Measurements from ENCODE around the gene SH3TC1.

Gene SH3TC1

DNA sequence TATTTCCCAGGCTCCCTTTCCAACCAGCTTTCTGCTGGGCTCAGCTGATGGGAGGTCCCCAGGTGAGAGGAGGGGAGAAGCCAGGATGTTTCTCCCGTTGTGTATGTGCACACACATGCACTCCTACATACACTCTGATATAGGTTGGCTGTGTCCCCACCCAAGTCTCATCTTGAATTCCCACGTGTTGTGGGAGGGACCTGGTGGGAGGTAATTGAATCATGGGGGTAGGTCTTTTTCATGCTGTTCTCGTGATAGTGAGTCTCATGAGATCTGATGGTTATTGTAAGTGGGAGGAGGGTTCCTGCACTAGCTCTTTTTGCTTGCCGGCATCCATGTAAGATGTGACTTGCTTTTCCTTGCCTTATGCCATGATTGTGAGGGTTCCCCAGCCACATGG, 58.8 kb downstream of the SH3TC1 start:
- Histone ChIP-seq H3K27ac (ENCODE audit: low read depth, low read length) (no peak overlapping the region), H3K79me2 (ENCODE audit: control insufficient read depth, low read length) (no peaks in the 10 kb centered on the region), H3K9me2 (replicated peaks; ENCODE audit: control insufficient read depth, low read length) (no peaks in the 10 kb centered on the region), H3K27me3 (ENCODE audit: control insufficient read depth, low read length) (0 out of 2 replicates have a peak, but pooled peaks cover 3% of the 10 kb centered on the region), H3K36me3 (ENCODE audit: control insufficient read depth, low read length) (no peaks in the 10 kb centered on the region), H3K4me3 (ENCODE audit: low read length) (no peak overlapping the region), H4K20me1 (ENCODE audit: control insufficient read depth, insufficient read depth, low read depth, low read length) (no peaks in the 10 kb centered on the region), H3K9me3 (ENCODE audit: control insufficient read depth, insufficient read depth, low read length) (no peaks in the 10 kb centered on the region), H3F3A (ENCODE audit: control insufficient read depth, insufficient read depth) (no peaks in the 10 kb centered on the region), H3K4me1 (ENCODE audit: control insufficient read depth, low read length) (peaks cover 8% of the 10 kb centered on the region), H3K4me2 (ENCODE audit: low read length) (no peak overlapping the region)
- no peak for TF ChIP-seq EZH2phosphoT487 (IDR thresholded peaks at IDR 0.05; ENCODE audit: borderline replicate concordance, low read length)
- TF ChIP-seq, protein P1, sequence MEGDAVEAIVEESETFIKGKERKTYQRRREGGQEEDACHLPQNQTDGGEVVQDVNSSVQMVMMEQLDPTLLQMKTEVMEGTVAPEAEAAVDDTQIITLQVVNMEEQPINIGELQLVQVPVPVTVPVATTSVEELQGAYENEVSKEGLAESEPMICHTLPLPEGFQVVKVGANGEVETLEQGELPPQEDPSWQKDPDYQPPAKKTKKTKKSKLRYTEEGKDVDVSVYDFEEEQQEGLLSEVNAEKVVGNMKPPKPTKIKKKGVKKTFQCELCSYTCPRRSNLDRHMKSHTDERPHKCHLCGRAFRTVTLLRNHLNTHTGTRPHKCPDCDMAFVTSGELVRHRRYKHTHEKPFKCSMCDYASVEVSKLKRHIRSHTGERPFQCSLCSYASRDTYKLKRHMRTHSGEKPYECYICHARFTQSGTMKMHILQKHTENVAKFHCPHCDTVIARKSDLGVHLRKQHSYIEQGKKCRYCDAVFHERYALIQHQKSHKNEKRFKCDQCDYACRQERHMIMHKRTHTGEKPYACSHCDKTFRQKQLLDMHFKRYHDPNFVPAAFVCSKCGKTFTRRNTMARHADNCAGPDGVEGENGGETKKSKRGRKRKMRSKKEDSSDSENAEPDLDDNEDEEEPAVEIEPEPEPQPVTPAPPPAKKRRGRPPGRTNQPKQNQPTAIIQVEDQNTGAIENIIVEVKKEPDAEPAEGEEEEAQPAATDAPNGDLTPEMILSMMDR (IDR thresholded peaks at IDR 0.05; ENCODE audit: low read depth, low read length, poor library complexity, severe bottlenecking): no peak

DNA sequence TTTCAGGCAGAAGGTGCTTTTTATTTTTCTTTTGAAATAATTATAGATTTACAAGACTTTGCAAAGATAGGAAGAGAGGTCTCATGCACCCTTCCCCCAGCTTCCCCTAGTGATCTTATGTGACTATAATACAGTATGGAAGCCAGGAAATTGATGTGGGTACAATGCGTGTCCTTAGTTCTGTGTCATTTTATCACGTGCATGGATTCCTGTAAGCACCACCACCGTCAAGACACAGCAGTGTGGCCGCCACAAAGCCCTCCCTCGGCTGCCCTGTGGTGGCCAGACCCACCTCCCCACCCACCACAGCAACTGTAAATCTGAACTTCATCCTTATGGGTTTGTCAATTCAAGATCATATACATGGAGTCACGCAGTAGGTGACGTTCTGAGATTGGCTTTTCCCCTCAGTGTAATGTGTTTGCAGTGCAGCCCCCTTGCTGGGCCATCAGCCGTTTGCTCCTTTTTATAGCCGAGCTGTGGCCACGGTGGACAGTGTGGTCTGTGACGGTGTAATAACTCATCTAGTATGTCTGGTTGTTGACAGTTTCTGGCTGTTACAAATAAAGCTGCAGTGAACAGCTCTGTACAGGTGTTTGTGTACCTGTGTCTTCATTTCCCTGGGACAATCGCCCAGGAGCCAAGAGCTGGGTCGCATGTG, 59.6 kb downstream of the SH3TC1 start:
- Histone ChIP-seq H3K27ac (ENCODE audit: low read depth, low read length) (no peak overlapping the region), H3K27me3 (ENCODE audit: control insufficient read depth, low read length) (0 out of 2 replicates have a peak, but pooled peaks cover 3% of the 10 kb centered on the region), H3K79me2 (ENCODE audit: control insufficient read depth, low read length) (no peaks in the 10 kb centered on the region), H3K4me1 (ENCODE audit: control insufficient read depth, low read length) (peaks cover 8% of the 10 kb centered on the region), H3K36me3 (ENCODE audit: control insufficient read depth, low read length) (no peaks in the 10 kb centered on the region), H3K9me3 (ENCODE audit: control insufficient read depth, insufficient read depth, low read length) (no peaks in the 10 kb centered on the region), H4K20me1 (ENCODE audit: control insufficient read depth, insufficient read depth, low read depth, low read length) (no peaks in the 10 kb centered on the region), H3K4me3 (ENCODE audit: low read length) (no peak overlapping the region), H3K4me2 (ENCODE audit: low read length) (no peak overlapping the region), H3F3A (ENCODE audit: control insufficient read depth, insufficient read depth) (no peaks in the 10 kb centered on the region), H3K9me2 (replicated peaks; ENCODE audit: control insufficient read depth, low read length) (no peaks in the 10 kb centered on the region)
- TF ChIP-seq, protein P1 (IDR thresholded peaks at IDR 0.05; ENCODE audit: low read depth, low read length, poor library complexity, severe bottlenecking): no peak
- TF ChIP-seq EZH2phosphoT487 (IDR thresholded peaks at IDR 0.05; ENCODE audit: borderline replicate concordance, low read length): no peak

DNA sequence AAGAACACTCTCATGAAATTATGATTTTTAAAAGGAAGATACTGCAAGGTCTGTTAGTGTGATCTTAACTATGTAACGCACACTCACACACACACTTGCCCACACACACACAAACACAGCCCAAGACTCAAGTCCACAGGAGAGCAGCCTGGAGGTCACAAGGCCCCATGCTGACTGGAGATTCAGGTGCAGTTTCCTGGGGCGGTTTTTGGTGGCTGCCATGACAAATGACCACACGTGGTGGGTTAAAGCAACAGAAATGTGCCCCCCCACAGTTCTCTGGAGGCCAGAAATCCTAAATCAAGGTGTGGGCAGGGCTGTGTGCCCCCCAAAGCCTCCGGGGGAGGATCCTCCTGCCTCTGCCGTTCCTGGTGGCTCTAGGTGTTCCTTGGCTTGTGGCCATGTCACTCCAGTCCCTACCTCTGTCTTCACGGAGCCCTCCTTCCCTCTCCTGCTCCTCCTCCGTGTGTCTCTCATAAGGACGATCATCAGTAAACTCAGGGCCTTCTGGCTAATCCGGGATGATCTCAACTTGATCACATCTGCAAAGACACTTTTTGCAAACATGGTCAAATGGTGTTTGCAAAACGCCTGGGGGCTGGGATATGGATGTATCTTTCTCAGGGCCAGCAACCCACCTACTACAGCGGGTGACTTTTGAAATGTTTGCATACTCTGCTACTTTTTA, 60.8 kb downstream of the SH3TC1 start:
- Histone ChIP-seq H3K4me3 (ENCODE audit: low read length) (no peak overlapping the region), H4K20me1 (ENCODE audit: control insufficient read depth, insufficient read depth, low read depth, low read length) (no peaks in the 10 kb centered on the region), H3K79me2 (ENCODE audit: control insufficient read depth, low read length) (no peaks in the 10 kb centered on the region)

More for the DNA sequence above, 60.8 kb downstream of the SH3TC1 start:
- Histone ChIP-seq H3K4me2 (ENCODE audit: low read length) (no peak overlapping the region), H3K9me3 (ENCODE audit: control insufficient read depth, insufficient read depth, low read length) (no peaks in the 10 kb centered on the region), H3K27ac (ENCODE audit: low read depth, low read length) (no peak overlapping the region), H3K9me2 (replicated peaks; ENCODE audit: control insufficient read depth, low read length) (no peaks in the 10 kb centered on the region), H3K4me1 (ENCODE audit: control insufficient read depth, low read length) (peaks cover 8% of the 10 kb centered on the region), H3K27me3 (ENCODE audit: control insufficient read depth, low read length) (0 out of 2 replicates have a peak, but pooled peaks cover 3% of the 10 kb centered on the region), H3K36me3 (ENCODE audit: control insufficient read depth, low read length) (no peaks in the 10 kb centered on the region), H3F3A (ENCODE audit: control insufficient read depth, insufficient read depth) (no peaks in the 10 kb centered on the region)
- TF ChIP-seq, protein P1 (IDR thresholded peaks at IDR 0.05; ENCODE audit: low read depth, low read length, poor library complexity, severe bottlenecking): no peak
- no peak for TF ChIP-seq EZH2phosphoT487 (IDR thresholded peaks at IDR 0.05; ENCODE audit: borderline replicate concordance, low read length)
